ENCODE data around the gene SLC22A14.
"Not testable (repeated sequence)": the region's sequence is repeated elsewhere in the genome, so short reads cannot be mapped to it uniquely, and the experiment has no call there.

Gene SLC22A14

GRCh38 chr3:38281895-38282686, at the start of gene SLC22A14:
Gene SLC22A14 (plus strand): TSS chr3:38282294. CDS start chr3:38306027, 23,733 bp downstream.
- Mint-ChIP-seq H3K27ac (peak within 1 kb of the TSS; percentile 24), H3K27me3 (no peaks in the 10 kb centered on the region), H3K9me3 (no peaks in the 10 kb centered on the region), H3K4me1 (no peaks in the 10 kb centered on the region), H3K36me3 (peaks cover 5% of the 10 kb centered on the region), H3K4me3 (no peak within 1 kb of the TSS)
- ATAC-seq (ENCODE audit: low read depth) (no peak), DNase-seq (ENCODE audit: low spot score in 2 of 2) (no peak)

GRCh38 chr3:38232701-38233100, 49.4 kb upstream of the SLC22A14 start:
- Mint-ChIP-seq H3K27ac (no peak overlapping the region), H3K36me3 (peaks cover 60% of the 10 kb centered on the region), H3K27me3 (no peaks in the 10 kb centered on the region), H3K4me3 (no peak overlapping the region), H3K4me1 (no peaks in the 10 kb centered on the region), H3K9me3 (peaks cover 8% of the 10 kb centered on the region)
- no peak for DNase-seq (ENCODE audit: low spot score in 2 of 2)
- ATAC-seq (ENCODE audit: low read depth) = no peak

- Mint-ChIP-seq H3K9me3 (peaks cover 21% of the 10 kb centered on the region), H3K4me3 (no peak overlapping the region), H3K27ac (no peak overlapping the region), H3K36me3 (peaks cover 72% of the 10 kb centered on the region), H3K27me3 (no peaks in the 10 kb centered on the region), H3K4me1 (no peaks in the 10 kb centered on the region)
- DNase-seq (ENCODE audit: low spot score in 2 of 2) (no peak), ATAC-seq (ENCODE audit: low read depth) (no peak)
Observed at GRCh38 chr3:38235466-38235865, 46.6 kb upstream of the SLC22A14 start.

GRCh38 chr3:38238416-38239008, 43.6 kb upstream of the SLC22A14 start:
- Mint-ChIP-seq H3K36me3 (peaks cover 63% of the 10 kb centered on the region), H3K4me1 (no peaks in the 10 kb centered on the region), H3K9me3 (peaks cover 21% of the 10 kb centered on the region), H3K4me3 (no peak overlapping the region), H3K27me3 (no peaks in the 10 kb centered on the region), H3K27ac (no peak overlapping the region)
- DNase-seq (ENCODE audit: low spot score in 2 of 2) (no peak), ATAC-seq (ENCODE audit: low read depth) (no peak)

GRCh38 chr3:38242812-38243211, 39.3 kb upstream of the SLC22A14 start:
- not testable (repeated sequence) for DNase-seq (ENCODE audit: low spot score in 2 of 2); H3K4me3 Mint-ChIP-seq; H3K27ac Mint-ChIP-seq; H3K4me1 Mint-ChIP-seq; ATAC-seq (ENCODE audit: low read depth); H3K27me3 Mint-ChIP-seq
- Mint-ChIP-seq H3K9me3 (peaks cover 12% of the 10 kb centered on the region), H3K36me3 (peaks cover 44% of the 10 kb centered on the region)

- Mint-ChIP-seq H3K9me3 (no peaks in the 10 kb centered on the region), H3K36me3 (peaks cover 33% of the 10 kb centered on the region), H3K4me3 (no peak overlapping the region), H3K27me3 (no peaks in the 10 kb centered on the region), H3K27ac (no peak overlapping the region), H3K4me1 (no peaks in the 10 kb centered on the region)
- DNase-seq (ENCODE audit: low spot score in 2 of 2) (no peak), ATAC-seq (ENCODE audit: low read depth) (no peak)
Observed at GRCh38 chr3:38245930-38246329, 36.2 kb upstream of the SLC22A14 start.

GRCh38 chr3:38247366-38248035, 34.6 kb upstream of the SLC22A14 start:
- ATAC-seq (ENCODE audit: low read depth) (no peak), DNase-seq (ENCODE audit: low spot score in 2 of 2) (no peak)
- Mint-ChIP-seq H3K27me3 (no peaks in the 10 kb centered on the region), H3K36me3 (peaks cover 44% of the 10 kb centered on the region), H3K4me3 (no peak overlapping the region), H3K27ac (no peak overlapping the region), H3K4me1 (no peaks in the 10 kb centered on the region), H3K9me3 (no peaks in the 10 kb centered on the region)

- Mint-ChIP-seq H3K27me3 (no peaks in the 10 kb centered on the region), H3K27ac (no peak overlapping the region), H3K4me1 (no peaks in the 10 kb centered on the region), H3K36me3 (peaks cover 49% of the 10 kb centered on the region), H3K9me3 (no peaks in the 10 kb centered on the region), H3K4me3 (no peak overlapping the region)
- ATAC-seq (ENCODE audit: low read depth) (no peak), DNase-seq (ENCODE audit: low spot score in 2 of 2) (no peak)
Observed at GRCh38 chr3:38250198-38250597, 31.9 kb upstream of the SLC22A14 start.

- DNase-seq (ENCODE audit: low spot score in 2 of 2) (no peak), ATAC-seq (ENCODE audit: low read depth) (no peak)
- Mint-ChIP-seq H3K4me1 (no peaks in the 10 kb centered on the region), H3K36me3 (peaks cover 43% of the 10 kb centered on the region), H3K4me3 (no peak overlapping the region), H3K9me3 (no peaks in the 10 kb centered on the region), H3K27ac (peak overlapping the region; percentile 14), H3K27me3 (no peaks in the 10 kb centered on the region)
Observed at GRCh38 chr3:38251197-38251596, 30.9 kb upstream of the SLC22A14 start.

GRCh38 chr3:38253704-38254103, 28.4 kb upstream of the SLC22A14 start:
- DNase-seq (ENCODE audit: low spot score in 2 of 2) = no peak
- Mint-ChIP-seq H3K36me3 (peaks cover 33% of the 10 kb centered on the region), H3K4me1 (peaks cover 3% of the 10 kb centered on the region), H3K27me3 (no peaks in the 10 kb centered on the region), H3K27ac (no peak overlapping the region), H3K4me3 (no peak overlapping the region), H3K9me3 (no peaks in the 10 kb centered on the region)
- no peak for ATAC-seq (ENCODE audit: low read depth)

- Mint-ChIP-seq H3K27me3 (no peaks in the 10 kb centered on the region), H3K9me3 (no peaks in the 10 kb centered on the region), H3K27ac (no peak overlapping the region), H3K4me1 (peaks cover 3% of the 10 kb centered on the region), H3K4me3 (no peak overlapping the region), H3K36me3 (peaks cover 29% of the 10 kb centered on the region)
- no peak for ATAC-seq (ENCODE audit: low read depth)
- DNase-seq (ENCODE audit: low spot score in 2 of 2) = no peak
Observed at GRCh38 chr3:38254872-38255271, 27.2 kb upstream of the SLC22A14 start.

GRCh38 chr3:38255627-38256026, 26.5 kb upstream of the SLC22A14 start:
- Mint-ChIP-seq H3K27me3 (no peaks in the 10 kb centered on the region), H3K4me1 (peaks cover 3% of the 10 kb centered on the region), H3K9me3 (no peaks in the 10 kb centered on the region), H3K4me3 (no peak overlapping the region), H3K36me3 (peaks cover 32% of the 10 kb centered on the region), H3K27ac (no peak overlapping the region)
- ATAC-seq (ENCODE audit: low read depth) (no peak), DNase-seq (ENCODE audit: low spot score in 2 of 2) (no peak)

GRCh38 chr3:38257583-38257982, 24.5 kb upstream of the SLC22A14 start:
- Mint-ChIP-seq H3K4me3 (no peak overlapping the region), H3K27me3 (no peaks in the 10 kb centered on the region), H3K36me3 (peaks cover 22% of the 10 kb centered on the region), H3K4me1 (peaks cover 3% of the 10 kb centered on the region), H3K27ac (no peak overlapping the region), H3K9me3 (no peaks in the 10 kb centered on the region)
- ATAC-seq (ENCODE audit: low read depth) (no peak), DNase-seq (ENCODE audit: low spot score in 2 of 2) (no peak)

GRCh38 chr3:38260474-38260873, 21.6 kb upstream of the SLC22A14 start:
- Mint-ChIP-seq H3K4me1 (peaks cover 3% of the 10 kb centered on the region), H3K27me3 (no peaks in the 10 kb centered on the region), H3K36me3 (peaks cover 9% of the 10 kb centered on the region), H3K27ac (no peak overlapping the region), H3K9me3 (no peaks in the 10 kb centered on the region), H3K4me3 (no peak overlapping the region)
- DNase-seq (ENCODE audit: low spot score in 2 of 2) (no peak), ATAC-seq (ENCODE audit: low read depth) (no peak)
